GM12878 (cell line): ENCODE measurements around the gene FAM234A. TPM values are rescaled to one million over a fixed set of nuclear protein-coding genes. Genes with fewer than 3 reads are reported as not detected.

Experiments used
- ATAC-seq: fragments of 200-7000 bp; cut with Tn5 transposase; 3 replicates; pipeline ENCODE4 v1.9.1; 2020; ENCODE audit warnings: mild to moderate bottlenecking, moderate library complexity
- BruUV-seq: library from RNA; stranded (reverse); fragments of 400-500 nt; replicated peaks from 2 replicates; lab custom pipeline; 2021; lab: Mats Ljungman, UMichigan
- CTCF ChIA-PET: fragments of 300-600 bp; sonication (Branson Sonifier 250); formaldehyde crosslinking; extraction: SDS; loops from one replicate; lab custom pipeline; 2021; ENCODE audit warnings: inconsistent platforms; lab: Yijun Ruan, JAX
- POLR2A ChIA-PET: fragments of 350-600 bp; formaldehyde crosslinking; extraction: SDS; loops from one replicate; lab custom pipeline; 2021; ENCODE audit warnings: inconsistent platforms; lab: Charles Lee
- RAD21 ChIA-PET: fragments of 300-600 bp; sonication (Branson Sonifier 250); formaldehyde crosslinking; loops from one replicate; lab custom pipeline; 2023; ENCODE audit warnings: antibody characterized with exemption; ENCODE audit not compliant: unreplicated experiment; lab: Charles Lee
- SMC1A ChIA-PET: fragments of 300-600 bp; sonication (Branson Sonifier 250); formaldehyde crosslinking; loops from one replicate; lab custom pipeline; 2023; ENCODE audit not compliant: unreplicated experiment, uncharacterized antibody; lab: Charles Lee
- DNase-seq: peaks from one replicate; pipeline ENCODE4 v3.0.0-alpha.2; 2011; ENCODE audit warnings: low read depth, low spot score
- FAIRE-seq: peaks from 3 replicates; lab custom pipeline; 2011; peaks lifted over from hg19 to GRCh38; lab: Jason Lieb, UNC
- H2AFZ ChIP-seq: 2 replicates; pipeline ENCODE4 v1.6.0; 2011; ENCODE audit warnings: low read depth, low read length, control low read depth; ENCODE audit not compliant: control insufficient read depth
- H3K27ac ChIP-seq: 2 replicates; pipeline ENCODE4 v1.5.1; 2011; ENCODE audit warnings: control low read depth; ENCODE audit not compliant: control insufficient read depth, insufficient read depth
- H3K27me3 ChIP-seq, 2 experiments: replicated peaks in 1 of 2; 2 replicates each; pipeline versions ENCODE4 v1.6.0 to v1.6.1; 2011; ENCODE audit warnings: low read length in 1 of 2; ENCODE audit not compliant: control insufficient read depth in 2 of 2, insufficient read depth in 2 of 2
- H3K36me3 ChIP-seq, 2 experiments: 2 replicates each; pipeline ENCODE4 v1.5.1; 2011; ENCODE audit warnings: low read length in 1 of 2; ENCODE audit not compliant: control insufficient read depth in 2 of 2, insufficient read depth in 2 of 2
- H3K4me1 ChIP-seq: 2 replicates; pipeline ENCODE4 v1.6.1; 2011; ENCODE audit warnings: mild to moderate bottlenecking, low read length, moderate library complexity, mixed read lengths; ENCODE audit not compliant: control insufficient read depth, insufficient read depth
- H3K4me2 ChIP-seq: 2 replicates; pipeline ENCODE4 v1.6.0; 2011; ENCODE audit warnings: control low read depth; ENCODE audit not compliant: control insufficient read depth, insufficient read depth
- H3K4me3 ChIP-seq: fragments of 200-600 bp; sonication (generic); 2 replicates; pipeline ENCODE4 v1.5.1; 2016
- H3K79me2 ChIP-seq: 2 replicates; pipeline ENCODE4 v1.6.0; 2011; ENCODE audit warnings: low read length; ENCODE audit not compliant: control insufficient read depth, insufficient read depth
- H3K9ac ChIP-seq: 2 replicates; pipeline ENCODE4 v1.8.0; 2011; ENCODE audit warnings: low read length, control low read depth, mixed read lengths; ENCODE audit not compliant: control insufficient read depth, insufficient read depth
- H3K9me3 ChIP-seq: replicated peaks from 3 replicates; pipeline ENCODE4 v1.5.1; 2011; ENCODE audit warnings: mild to moderate bottlenecking, low read length; ENCODE audit not compliant: control insufficient read depth, insufficient read depth
- H4K20me1 ChIP-seq: 2 replicates; pipeline ENCODE4 v1.6.0; 2011; ENCODE audit not compliant: control insufficient read depth, insufficient read depth
- CBX5 ChIP-seq: sonication (generic); IDR thresholded peaks from 2 replicates; pipeline ENCODE4 v1.6.1; 2016; ENCODE audit warnings: low read depth, moderate library complexity, mild to moderate bottlenecking, inconsistent platforms
- CTCF ChIP-seq, 3 experiments: IDR thresholded peaks in 2 of 3; conservative IDR thresholded peaks in 1 of 3; 2 replicates each; pipeline ENCODE4 v1.5.1; 2011; ENCODE audit warnings: low read depth in 3 of 3, low read length in 3 of 3, mild to moderate bottlenecking in 3 of 3, control low read depth in 2 of 3, moderate library complexity in 2 of 3, inconsistent platforms in 1 of 3, mixed read lengths in 1 of 3; ENCODE audit not compliant: control insufficient read depth in 2 of 3, insufficient read depth in 1 of 3; ENCODE audit errors: extremely low read depth in 1 of 3
- MAX ChIP-seq: IDR thresholded peaks from 2 replicates; pipeline ENCODE4 v1.6.1; 2012; ENCODE audit warnings: low read depth, low read length, improper control_type of control experiment
- PBX3 ChIP-seq: IDR thresholded peaks from 2 replicates; pipeline ENCODE4 v1.6.1; 2011; ENCODE audit warnings: mild to moderate bottlenecking, low read depth, low read length, moderate library complexity; ENCODE audit not compliant: insufficient replicate concordance
- SREBF2 ChIP-seq: IDR thresholded peaks from 2 replicates; pipeline ENCODE4 v1.6.1; 2012; ENCODE audit warnings: mild to moderate bottlenecking, low read length
- WGBS: methylation state at CpG from one replicate; pipeline ENCODE4 v1.1.6; 2016; ENCODE audit warnings: low lambda C conversion rate; ENCODE audit not compliant: insufficient replicate concordance, insufficient coverage; ENCODE audit errors: missing lambda C conversion rate; 5-methylcytosine and 5-hydroxymethylcytosine counted together
- in situ Hi-C: fragments of 300-500 bp; cut with MboI; formaldehyde crosslinking; loops from 9 replicates; pipeline ENCODE4 v1.14.3; 2018; ENCODE audit warnings: mixed read lengths
- intact Hi-C: fragments of 100-400 bp; cut with micrococcal nuclease; formaldehyde crosslinking; loops from one replicate; pipeline ENCODE4 v1.14.2; 2022; ENCODE audit not compliant: unreplicated experiment
- polyA plus RNA-seq, 11 experiments: library from polyadenylated mRNA; depleted of rRNA in 4 of 11; unstranded in 6 of 11; stranded (reverse) in 5 of 11; fragments of >200 nt; fragmentation: Nextera tagmentation in 4 of 11; fragmentation: Illumina TruSeq in 1 of 11; extraction: Ambion mirVana in 4 of 11; extraction: Trizol in 1 of 11; gene quantifications; 1 replicate in 1 of 11; 2 replicates in 10 of 11; pipeline versions ENCODE4 v1.2.1 to v1.2.3, GENCODE V29; 2011 to 2016; ENCODE audit warnings: inconsistent platforms in 2 of 11, missing spikeins in 2 of 11, low read depth in 1 of 11
- total RNA-seq, 4 experiments: library from RNA; depleted of rRNA in 3 of 4; stranded (reverse); fragments of >200 nt in 3 of 4; fragmentation: Illumina TruSeq in 1 of 4; extraction: Trizol in 1 of 4; gene quantifications; 2 replicates each; pipeline versions ENCODE4 v1.2.1 to v1.2.3, GENCODE V29; 2013 to 2021

Gene FAM234A
- total and polyA plus RNA-seq, 10 of the 15 experiments (the other 5 are each of a cell fraction or from before 2014, with no cell fraction given): 1.6 to 37.6 (median 17.3) TPM

- Histone ChIP-seq H3K4me3 (no peak overlapping the region), H3K9ac (no peak overlapping the region), H2AFZ (no peak overlapping the region), H3K79me2 (no peaks in the 10 kb centered on the region), H4K20me1 (no peaks in the 10 kb centered on the region), H3K4me1 (no peaks in the 10 kb centered on the region), H3K27ac (no peak overlapping the region), H3K4me2 (no peak overlapping the region), H3K9me3 (no peaks in the 10 kb centered on the region), H3K27me3 (peaks cover 0 to 3% of the 10 kb centered on the region in 2 experiments; a peak in 2 of 4 replicates), H3K36me3 (no peaks in the 10 kb centered on the region)
- RAD21 ChIA-PET: interaction anchor here (0.8 to 1.3 kb wide), 3 partner anchors 40 to 72 kb away, joined by 3 read pairs; no protein-coding TSS in a partner anchor
- no TSS peak for BruUV-seq
- intact Hi-C loops (no loop called here), in situ Hi-C loops (no loop called here)
- no peak for ATAC-seq
- no peak for DNase-seq
- POLR2A ChIA-PET: interaction anchor here (0.6 kb wide), 1 partner anchor 183 kb away, joined by 4 read pairs; no protein-coding TSS in a partner anchor
- WGBS: 48% methylated on average over 3 of the region's 7 CpGs
- SMC1A ChIA-PET: no interaction called here
- CTCF ChIA-PET: no interaction called here
- no peak for FAIRE-seq
- TF ChIP-seq PBX3 (no peak), MAX (no peak), CTCF (IDR thresholded peaks at IDR 0.05 in 2 of 3, conservative IDR thresholded peaks at IDR 0.05 in 1 of 3; ENCODE audit: control insufficient read depth in 2 of 3, extremely low read depth in 1 of 3, insufficient read depth in 1 of 3, low read depth in 3 of 3, low read length in 3 of 3) (no peak), CBX5 (no peak), SREBF2 (no peak)
Observed at GRCh38 chr16:279531-279930, 44.9 kb downstream of the FAM234A start.
